Kidney tubule cell (primary cell): ENCODE results near the gene MGAT4A.
A peak's percentile ranks its signal among the peaks of the same experiment; 100 is the strongest.
"Not testable (repeated sequence)": the region's sequence is repeated elsewhere in the genome, so short reads cannot be mapped to it uniquely, and the experiment has no call there.

Experiments used
- DNase-seq: peaks from one replicate; pipeline ENCODE4 v3.0.0-alpha.2; 2018; ENCODE audit warnings: low spot score

Gene MGAT4A

DNA sequence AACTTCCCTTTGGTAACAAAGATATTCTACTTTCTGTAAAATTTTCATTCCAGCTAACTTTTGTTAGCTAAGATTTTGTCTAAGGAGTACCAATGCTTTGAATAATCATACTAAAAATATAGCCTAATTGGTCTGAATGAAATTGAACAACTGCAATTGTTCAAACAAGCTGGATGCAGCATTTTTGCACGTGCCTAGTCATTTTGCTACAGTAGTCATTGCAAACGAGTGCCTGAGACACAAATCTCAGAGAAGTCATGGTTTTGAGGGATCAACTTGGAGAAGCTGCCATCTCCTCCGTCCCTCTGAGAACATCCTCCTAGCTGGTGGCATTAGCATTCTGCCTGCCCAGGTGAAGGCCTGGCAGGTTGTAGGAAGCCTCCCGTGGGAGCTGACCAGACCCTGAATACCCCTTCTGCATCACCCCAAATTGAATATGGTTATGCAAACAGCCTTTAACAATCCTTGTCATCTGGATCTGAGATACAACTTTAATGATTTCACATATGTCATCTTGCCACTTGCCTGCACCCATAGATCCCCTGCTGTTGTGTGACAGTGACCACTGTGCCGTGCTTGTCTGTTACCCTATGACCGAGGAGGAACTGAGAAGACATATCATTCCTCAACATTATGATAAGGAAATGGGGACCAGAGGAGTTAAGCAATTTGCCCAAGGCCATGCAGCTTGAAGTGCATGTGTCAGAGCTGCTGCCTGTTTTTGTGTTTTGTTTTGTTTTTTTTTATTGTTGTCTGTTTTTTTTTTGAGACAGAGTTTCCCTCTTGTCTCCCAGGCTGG lies 29.1 kb upstream of the MGAT4A start:
- DNase-seq = no peak

DNA sequence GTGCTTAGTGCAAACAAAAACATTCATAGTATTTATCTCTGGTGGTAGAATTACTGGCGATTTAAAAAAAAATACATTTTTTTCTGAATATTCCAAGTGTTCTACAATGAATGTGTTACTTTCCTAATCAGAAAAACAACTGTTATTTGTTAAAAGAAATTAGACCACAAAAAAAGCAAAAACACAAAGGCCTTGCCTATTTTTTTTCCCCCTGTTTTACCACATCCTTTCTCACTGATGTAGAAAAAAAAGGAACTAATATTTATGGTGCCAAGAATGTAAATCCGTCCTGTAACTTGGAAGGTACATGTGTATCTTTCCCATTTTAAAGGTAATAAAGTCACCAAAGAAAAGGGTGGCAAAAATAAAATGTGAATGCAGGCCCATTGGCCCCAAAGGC lies 28.4 kb upstream of the MGAT4A start:
- no peak for DNase-seq

DNA sequence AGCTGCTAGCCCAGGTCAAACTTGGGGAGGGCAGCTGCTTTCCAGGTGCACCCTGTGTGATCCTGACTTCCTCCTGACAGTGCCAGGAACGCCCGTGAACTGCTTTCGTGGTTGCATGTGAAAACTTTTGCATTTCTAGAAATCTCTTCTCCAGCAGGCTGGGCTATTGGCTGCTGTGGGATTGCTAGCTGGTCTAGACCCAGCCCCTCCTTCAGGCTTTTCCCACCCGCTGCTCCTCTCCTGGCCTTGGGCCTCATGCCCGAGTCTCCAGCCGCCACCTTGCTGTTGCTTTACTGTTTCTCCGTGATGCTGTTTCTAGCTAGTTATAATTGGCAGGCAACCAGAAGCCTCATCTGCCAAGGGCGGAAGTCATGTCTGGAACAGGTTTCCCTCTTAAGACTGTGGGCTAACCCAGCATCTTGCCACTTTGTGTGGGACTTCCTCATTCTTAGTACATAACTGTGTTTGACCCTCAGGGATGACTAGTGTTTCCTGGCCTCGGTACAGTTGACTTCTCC lies 27.0 kb upstream of the MGAT4A start:
- peak; percentile 99 for DNase-seq

DNA sequence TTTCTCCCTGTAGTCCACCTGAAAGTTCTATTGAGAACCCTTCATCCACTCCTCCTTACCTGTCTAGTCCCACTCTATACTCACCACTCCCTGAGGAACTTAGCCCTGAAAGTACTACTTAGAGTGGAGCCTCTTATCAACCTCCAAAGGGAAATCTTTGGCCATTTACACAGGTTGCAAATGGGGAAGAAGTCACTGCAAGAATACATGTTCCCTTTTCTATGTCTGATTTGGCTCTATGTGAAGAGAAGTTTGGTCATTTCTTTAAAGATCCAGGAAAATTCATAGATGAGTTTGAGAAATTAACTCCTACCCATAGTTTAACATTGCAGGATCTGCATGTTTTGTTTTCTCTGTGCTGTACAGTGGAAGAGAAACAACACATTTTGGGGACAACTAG lies 22.9 kb upstream of the MGAT4A start:
- DNase-seq = no peak

DNA sequence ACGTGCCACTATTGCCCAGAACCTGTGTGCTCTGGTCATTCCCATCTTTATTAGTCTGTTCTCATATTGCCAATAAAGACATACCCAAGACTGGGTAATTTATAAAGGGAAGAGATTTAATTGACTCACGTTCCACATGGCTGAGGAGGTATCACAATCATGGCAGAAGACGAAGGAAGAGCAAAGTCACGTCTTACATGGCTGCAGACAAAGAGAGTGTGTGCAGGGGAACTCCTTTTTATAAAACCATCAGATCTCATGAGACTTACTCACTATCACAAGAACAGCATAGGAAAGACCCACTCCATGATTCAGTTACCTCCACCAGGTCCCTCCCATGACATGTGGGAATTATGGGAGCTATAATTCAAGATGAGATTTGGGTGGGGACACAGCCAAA lies 21.8 kb upstream of the MGAT4A start:
- DNase-seq = not testable (repeated sequence)

DNA sequence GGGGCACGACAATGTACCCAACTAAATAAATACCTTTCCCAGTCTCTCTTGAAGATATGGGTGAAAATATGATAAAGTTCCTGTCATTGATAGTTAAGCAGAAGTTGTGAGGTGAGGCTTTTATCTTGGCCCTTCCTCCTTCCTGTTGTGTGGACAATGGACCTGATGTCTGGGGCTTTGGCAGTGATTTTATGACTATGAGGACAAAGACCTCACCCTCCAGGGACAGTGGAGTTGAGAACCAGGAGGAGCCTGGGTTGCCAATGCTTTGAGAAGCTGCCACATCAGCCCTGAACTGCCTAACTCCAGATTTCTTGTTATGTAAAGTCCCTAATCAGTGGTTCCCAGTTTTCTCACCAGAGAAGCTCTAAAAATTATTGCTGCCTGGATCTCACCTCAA lies 20.8 kb upstream of the MGAT4A start:
- DNase-seq = no peak

DNA sequence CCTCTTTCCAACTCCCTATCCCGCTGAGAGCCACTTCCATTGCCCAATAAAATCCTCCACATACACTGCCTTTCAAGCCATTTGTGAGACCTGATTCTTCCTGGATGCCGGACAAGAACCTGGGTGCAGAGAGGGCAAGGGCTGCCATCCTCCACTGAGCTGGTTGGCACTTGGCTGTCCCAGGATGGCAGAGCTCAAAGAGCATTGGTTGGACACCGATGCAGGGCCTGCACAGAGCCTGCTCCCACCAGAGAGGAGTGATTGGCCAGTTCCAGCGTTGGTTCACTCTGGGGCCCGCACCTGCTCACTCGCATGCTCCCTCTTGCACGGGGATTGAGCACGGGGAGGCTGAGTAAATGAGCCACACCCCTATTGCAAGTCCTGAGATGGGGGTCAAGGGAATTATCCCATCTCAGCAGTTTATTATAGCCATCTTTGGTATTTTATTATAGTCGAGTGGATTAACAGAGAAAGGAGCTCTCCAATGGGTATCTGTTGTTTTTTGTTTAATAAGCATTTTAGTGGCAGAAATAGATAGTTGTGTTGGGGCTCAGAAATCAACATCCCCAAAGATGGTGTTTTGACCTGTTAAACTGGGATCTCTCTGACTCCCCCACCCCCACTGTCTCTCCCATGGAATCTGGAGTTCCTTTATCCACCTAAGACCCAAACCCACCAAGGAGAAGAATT lies 19.8 kb upstream of the MGAT4A start:
- DNase-seq = no peak

DNA sequence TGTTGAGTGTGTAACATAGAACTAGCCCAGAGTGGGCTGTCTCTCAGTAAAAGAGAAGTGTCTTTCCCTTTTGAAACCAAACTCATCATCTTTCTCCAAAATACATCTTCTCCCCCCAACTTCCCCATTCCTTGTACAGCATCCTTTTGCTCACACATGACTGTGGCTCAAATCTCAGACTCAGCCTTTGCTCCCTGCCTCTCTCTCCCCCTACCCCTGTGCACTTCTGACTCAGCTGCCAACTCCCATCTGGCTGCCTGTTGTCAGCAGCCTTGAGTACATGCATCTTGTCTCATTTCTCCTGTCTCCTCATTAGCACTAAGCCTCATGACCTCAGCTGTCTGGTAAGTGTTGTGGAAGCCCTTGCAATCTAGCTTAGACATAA lies 18.1 kb upstream of the MGAT4A start:
- peak; percentile 42 for DNase-seq

DNA sequence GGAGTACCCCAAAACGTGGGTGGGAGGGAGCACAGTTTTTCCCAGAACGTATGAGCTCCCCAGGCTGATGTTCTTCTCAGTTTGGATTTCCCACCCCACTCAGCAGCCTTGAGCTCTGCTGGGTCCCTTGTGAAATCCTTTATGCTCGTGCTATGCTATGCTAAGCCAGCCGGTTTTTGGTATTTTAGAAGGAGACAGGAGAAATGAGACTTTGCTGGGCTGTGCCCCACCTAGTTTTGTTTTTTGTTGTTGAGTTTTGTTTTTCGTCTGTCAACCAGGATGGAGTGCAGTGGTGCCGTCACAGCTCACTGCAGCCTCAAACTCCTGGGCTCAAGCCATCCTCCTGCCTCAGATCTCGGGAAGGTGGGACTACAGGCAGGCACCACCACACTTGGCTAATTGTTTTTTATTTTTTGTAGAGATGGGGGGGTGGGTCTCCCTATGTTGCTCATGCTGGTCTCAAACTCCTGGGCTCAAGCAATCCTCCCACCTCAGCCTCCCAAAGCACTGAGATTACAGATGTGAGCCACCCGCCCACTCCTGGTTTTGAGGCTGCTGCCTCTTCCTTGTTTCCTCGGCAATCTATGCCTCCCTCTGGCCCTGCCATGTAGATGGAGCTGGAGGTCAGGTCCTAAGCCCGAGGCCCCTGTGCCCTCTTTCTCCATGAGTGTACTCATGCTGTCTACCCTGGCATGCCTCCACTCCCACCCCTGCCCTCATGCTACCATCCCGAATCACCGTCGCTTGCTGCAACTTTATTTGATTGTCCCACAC lies 17.5 kb upstream of the MGAT4A start:
- DNase-seq = no peak

DNA sequence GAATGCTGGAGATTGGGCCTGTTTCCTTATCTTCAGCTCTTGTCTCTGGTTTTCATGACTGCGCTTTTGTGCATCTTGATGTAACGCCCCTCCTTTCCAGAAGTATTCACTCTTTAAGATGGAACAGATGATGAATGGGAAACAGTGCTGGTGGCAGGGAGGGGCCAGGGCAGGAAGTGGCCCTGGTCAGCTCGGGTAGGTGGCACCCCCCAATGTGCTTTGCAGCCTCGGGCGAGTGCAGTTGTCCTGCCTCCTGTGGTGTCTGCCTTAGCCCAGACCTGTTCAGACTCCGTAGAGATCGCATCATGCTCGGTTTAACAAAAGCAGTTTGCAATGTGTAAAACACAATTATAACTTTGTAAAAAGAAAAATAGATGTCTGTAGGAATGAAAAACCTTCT lies 17.0 kb upstream of the MGAT4A start:
- DNase-seq = no peak

DNA sequence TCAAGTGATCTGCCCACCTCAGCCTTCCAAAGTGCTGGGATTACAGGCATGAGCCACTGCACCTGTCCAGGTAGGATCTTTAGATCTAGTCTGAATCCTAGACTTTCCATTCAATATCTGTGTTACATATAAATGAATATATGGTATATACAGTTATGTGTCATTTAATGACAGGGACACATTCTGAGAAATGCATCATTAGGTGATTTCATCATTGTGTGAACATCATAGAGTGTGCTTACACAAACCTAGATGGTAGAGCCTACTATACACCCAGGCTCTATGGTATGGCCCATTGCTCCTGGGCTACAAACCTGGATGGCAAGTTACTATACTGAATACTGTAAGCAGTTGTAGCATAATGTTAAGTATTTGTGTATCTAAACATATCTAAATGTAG lies 15.5 kb upstream of the MGAT4A start:
- DNase-seq = no peak

DNA sequence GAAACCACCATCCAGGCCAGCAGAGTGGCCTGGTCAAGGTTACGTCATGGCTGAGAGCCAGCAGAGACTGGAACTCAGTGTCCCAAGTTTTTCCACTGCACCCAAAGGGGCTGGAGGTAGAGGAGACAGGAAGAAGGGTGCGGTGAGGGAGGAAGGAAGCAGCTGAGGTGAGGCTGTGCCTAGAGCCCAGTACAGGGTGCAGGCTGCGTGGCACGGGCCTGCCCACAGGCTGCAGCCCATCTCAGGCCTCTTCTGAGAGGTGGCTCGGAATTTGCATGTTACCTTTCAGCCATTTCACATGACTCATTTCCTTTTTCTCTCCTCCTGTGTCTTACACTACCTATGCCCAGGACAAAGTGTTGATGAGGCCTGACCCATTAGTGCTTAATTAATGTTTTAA lies 13.7 kb upstream of the MGAT4A start:
- no peak for DNase-seq

DNA sequence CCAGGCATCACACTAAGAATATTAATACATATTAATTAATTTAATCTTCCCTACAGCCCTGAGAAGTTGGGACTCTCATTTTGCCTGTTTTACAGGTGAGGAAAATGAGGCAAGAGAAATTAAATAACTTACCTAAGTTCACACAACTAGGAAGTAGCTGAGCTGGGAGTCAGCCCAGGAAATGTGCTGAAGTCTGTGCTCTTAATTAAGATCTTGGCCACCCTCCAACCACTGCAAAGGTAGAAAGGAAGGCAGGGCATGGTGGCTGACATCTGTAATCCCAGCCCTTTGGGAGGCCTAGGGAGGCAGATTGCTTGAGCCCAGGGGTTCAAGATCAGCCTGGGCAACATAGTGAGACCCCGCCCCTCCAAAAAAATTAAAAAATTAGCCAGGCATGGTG lies 12.9 kb upstream of the MGAT4A start:
- DNase-seq = no peak

DNA sequence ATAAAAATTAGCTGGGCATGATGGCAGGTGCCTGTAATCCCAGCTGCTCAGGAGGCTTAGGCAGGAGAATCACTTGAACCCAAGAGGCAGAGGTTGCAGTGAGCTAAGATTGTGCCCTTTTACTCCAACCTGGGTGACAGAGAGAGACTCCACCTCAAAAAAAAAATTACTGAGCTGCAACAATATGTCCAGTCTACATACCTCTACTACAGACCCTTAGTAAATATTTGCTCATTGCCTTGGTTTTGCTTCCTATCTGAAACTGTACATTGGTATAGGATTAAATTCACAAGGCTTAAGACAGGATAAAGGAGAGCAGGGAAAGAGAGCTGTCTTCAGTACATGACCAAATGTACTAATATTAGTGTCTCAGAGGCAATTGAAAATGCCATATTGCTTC lies 8.1 kb upstream of the MGAT4A start:
- no peak for DNase-seq

DNA sequence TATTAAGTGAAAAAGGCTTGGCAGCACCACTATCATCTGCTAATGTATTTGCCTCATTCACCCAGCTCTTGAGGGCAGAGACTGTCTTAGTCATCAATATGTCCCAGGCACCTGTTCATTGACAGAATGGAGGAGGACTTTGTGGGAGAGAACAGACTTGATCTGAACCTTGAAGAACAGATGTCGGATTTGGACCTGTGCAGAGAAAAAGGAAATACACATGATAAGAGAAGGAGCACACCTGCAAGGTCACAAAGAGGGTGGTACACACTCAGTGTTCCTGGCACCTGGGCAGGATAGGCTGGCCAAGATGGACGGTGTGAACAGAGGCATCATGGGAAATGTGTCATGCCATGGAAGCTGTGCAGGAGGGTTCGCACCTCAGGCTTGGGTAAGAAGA lies 7.4 kb upstream of the MGAT4A start:
- no peak for DNase-seq

DNA sequence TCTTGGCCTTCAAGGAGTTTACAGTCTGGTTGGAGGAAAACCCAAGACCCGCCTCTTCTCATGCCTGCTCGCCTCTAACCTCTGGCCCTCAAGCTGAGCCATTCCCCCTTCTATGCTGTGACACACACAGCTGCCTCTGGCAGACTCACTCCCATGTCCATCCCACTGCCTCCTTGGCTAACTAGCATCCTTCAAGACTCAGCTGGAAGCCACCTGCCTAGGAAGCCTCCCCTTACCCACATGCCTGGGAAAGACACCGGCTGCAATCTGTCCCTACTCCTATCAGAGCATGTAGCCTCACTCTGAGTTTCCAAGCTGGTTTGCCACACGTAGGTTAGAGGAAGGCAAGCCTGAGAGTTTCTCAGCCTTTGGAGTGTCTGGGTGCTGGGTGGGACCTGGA lies 6.9 kb upstream of the MGAT4A start:
- no peak for DNase-seq

DNA sequence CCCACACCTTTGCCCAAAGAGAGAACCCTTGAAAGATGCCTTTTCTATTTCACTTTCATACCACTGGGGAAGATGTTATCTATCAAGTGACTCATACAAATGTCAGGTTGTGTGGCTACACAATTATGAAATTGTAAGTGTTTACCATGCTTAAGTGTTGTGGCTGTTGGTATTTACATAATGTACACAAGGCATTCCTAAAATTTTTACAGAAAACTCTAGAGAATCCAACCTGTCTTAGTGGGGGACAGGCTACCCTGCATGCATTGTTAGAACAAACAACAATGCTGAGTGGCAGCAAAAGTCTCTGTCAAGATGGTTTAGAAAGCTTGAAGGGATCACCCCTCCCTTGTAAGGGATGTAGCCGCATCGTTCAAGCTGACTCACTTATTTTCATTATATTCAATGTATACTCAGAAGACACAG lies 5.5 kb upstream of the MGAT4A start:
- no peak for DNase-seq

DNA sequence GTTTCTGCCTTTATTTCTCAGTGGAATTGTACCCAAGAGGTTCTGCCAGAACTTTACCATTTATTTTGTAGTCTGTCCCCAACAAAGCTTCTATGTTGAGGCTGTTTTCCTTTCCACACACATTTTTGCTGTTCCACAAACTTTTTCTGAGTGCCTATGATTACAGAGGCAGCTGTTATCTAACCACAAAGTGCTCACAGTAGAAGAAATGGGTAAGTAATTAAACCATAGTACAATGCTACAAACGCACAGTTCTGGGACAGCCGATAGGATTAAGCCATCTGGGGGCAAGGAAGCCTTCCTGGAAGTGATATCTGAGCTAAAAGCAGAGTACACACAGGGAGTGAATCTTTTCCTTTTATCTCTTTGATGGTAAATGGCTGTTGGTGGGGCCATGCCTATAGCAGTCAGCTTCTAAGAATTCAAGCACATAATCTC lies 3.9 kb upstream of the MGAT4A start:
- DNase-seq = no peak

DNA sequence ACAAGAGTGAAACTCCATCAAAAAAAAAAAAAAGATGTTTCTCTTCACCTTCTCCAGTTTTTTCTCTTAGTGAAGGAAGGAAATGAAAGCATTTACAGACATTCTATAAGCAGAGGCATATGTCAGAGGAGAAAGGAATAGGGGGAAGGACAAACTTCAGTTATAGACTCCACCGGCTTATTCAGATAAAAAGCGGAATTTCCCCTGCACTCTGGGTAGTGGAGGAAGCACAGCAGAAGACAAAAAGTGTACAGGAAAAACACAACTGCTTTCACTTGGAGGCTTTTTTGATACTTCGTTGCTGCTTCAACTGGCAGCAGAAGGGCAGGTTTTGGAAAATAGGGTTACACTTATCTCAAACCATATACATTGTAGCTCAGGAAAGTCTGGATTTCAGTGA lies 3.2 kb upstream of the MGAT4A start:
- no peak for DNase-seq

DNA sequence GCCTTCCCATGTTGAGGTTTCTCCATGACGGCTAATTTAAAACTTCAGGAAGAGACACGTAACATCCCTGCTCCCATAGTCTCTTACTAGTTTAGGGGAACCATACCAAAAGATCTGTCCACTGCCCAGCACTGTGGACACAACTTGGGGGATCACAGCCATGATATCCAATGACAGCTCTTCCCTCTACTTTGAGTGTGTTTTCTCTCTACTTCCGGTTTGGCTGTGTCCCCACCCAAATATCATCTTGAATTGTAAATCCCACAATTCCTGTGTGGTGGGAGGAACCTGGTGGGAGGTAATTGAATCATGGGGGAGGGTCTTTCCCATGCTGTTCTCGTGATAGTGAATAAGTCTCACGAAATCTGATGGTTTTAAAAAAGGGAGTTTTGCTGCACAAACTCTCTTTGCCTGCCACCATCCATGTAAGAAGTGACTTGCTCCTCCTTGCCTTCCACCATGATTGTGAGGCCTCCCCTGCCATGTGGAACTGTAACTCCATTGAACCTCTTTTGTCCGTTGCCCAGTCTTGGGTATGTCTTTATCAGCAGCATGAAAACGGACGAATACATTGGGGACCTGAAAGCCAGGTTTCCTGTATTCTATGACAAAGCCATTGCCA lies 1.6 kb upstream of the MGAT4A start:
- no peak for DNase-seq

DNA sequence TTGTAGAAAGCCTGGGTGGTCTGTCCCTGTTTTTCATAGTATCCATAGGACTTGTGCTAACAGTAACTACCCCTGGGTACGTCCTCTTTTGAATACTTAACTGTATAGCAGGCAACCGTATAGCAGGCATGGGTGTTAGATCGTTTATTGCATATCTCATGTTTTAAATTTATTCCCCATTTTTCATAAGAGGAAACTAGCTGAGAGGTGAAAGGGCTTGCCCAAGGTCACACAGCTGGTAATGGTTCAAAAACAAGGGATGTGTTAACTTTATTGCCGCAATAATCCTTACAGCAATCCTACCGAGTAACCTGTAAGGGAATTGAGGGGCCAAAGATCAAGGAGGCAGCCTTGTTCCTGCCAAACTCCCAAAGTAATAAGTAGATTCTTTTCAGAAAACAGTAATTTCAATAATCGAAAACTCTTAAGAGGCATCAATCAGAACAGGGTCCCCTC lies 990 bp upstream of the MGAT4A start:
- DNase-seq = no peak

DNA sequence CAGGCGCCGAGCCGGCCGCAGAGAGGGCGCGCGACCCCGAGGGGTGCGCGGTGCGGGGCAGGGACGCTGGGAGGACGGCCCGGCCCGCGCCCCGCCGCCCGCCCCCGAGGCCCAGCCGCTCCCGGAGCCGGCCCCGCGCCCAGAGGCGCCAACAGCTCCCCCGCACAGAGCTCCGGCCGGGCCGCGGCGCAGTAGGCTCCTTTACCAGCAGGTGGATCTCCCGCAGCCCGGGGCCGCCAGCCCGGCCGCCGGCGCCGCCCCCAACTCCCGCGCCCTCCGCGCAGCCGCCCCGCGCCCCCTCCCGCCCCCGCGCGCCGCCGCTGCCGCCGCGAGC lies 258 bp downstream of the MGAT4A start:
- DNase-seq = peak; percentile 59
